HepG2 (cell line): ENCODE results near the gene TBC1D24. TPM values are rescaled to one million over a fixed set of nuclear protein-coding genes. Genes with fewer than 3 reads are reported as not detected.
A peak's percentile ranks its signal among the peaks of the same experiment; 100 is the strongest.

ENCODE experiments used
- ATF7-NPFF ChIP-seq: sonication (generic); formaldehyde crosslinking; IDR thresholded peaks from 2 replicates; pipeline ENCODE4 v1.8.1; 2023; ENCODE audit warnings: mild to moderate bottlenecking, low read depth, missing genetic modification reagents, moderate library complexity
- CREBL2 ChIP-seq: sonication (generic); formaldehyde crosslinking; IDR thresholded peaks from 2 replicates; pipeline ENCODE4 v1.8.1; 2023; ENCODE audit warnings: missing genetic modification reagents, mild to moderate bottlenecking, borderline replicate concordance
- DNMT1 ChIP-seq: sonication (generic); formaldehyde crosslinking; IDR thresholded peaks from 2 replicates; pipeline ENCODE4 v1.5.1; 2020; ENCODE audit warnings: mild to moderate bottlenecking, missing genetic modification reagents
- EED ChIP-seq: sonication (generic); formaldehyde crosslinking; IDR thresholded peaks from 2 replicates; pipeline ENCODE4 v1.5.0; 2020; ENCODE audit warnings: mild to moderate bottlenecking, missing genetic modification reagents
- MLLT10 ChIP-seq: sonication (generic); formaldehyde crosslinking; IDR thresholded peaks from 2 replicates; pipeline ENCODE4 v1.4.0; 2020; ENCODE audit warnings: missing genetic modification reagents
- SRY ChIP-seq: sonication (generic); formaldehyde crosslinking; IDR thresholded peaks from 2 replicates; pipeline ENCODE4 v1.8.0; 2022; ENCODE audit warnings: mild to moderate bottlenecking, missing genetic modification reagents
- TEAD2 ChIP-seq: sonication (generic); formaldehyde crosslinking; IDR thresholded peaks from 2 replicates; pipeline ENCODE4 v1.9.0; 2021; ENCODE audit warnings: missing genetic modification reagents
- ZBTB40 ChIP-seq, 2 experiments: fragments of 450-650 bp in 1 of 2; sonication (generic) in 1 of 2; formaldehyde crosslinking in 1 of 2; IDR thresholded peaks; 2 replicates each; pipeline versions ENCODE4 v1.6.1 to v1.8.0; 2016 to 2022; ENCODE audit warnings: antibody characterized with exemption in 1 of 2, mild to moderate bottlenecking in 1 of 2, missing genetic modification reagents in 1 of 2
- ZKSCAN1 ChIP-seq: fragments of 150-350 bp; IDR thresholded peaks from 2 replicates; pipeline ENCODE4 v1.6.1; 2014; ENCODE audit warnings: low read length
- ZNF12 ChIP-seq: sonication (generic); formaldehyde crosslinking; IDR thresholded peaks from 2 replicates; pipeline ENCODE4 v1.5.0; 2020; ENCODE audit warnings: missing genetic modification reagents
- ZNF605 ChIP-seq: sonication (generic); formaldehyde crosslinking; IDR thresholded peaks from 2 replicates; pipeline ENCODE4 v1.8.0; 2022; ENCODE audit warnings: mild to moderate bottlenecking, missing genetic modification reagents
- ZNF720 ChIP-seq: sonication (generic); formaldehyde crosslinking; IDR thresholded peaks from 2 replicates; pipeline ENCODE4 v1.4.0; 2020; ENCODE audit warnings: missing genetic modification reagents
- ZNF800 ChIP-seq: sonication (generic); formaldehyde crosslinking; IDR thresholded peaks from 2 replicates; pipeline ENCODE4 v1.4.0; 2020; ENCODE audit warnings: missing genetic modification reagents
- ZSCAN31 ChIP-seq: sonication (generic); formaldehyde crosslinking; IDR thresholded peaks from 2 replicates; pipeline ENCODE4 v1.5.0; 2020; ENCODE audit warnings: low read depth, mild to moderate bottlenecking, missing genetic modification reagents
- polyA plus RNA-seq, 8 experiments: library from polyadenylated mRNA; depleted of rRNA in 3 of 8; stranded (reverse) in 7 of 8; unstranded in 1 of 8; fragments of >200 nt; fragmentation: Illumina TruSeq in 4 of 8; extraction: Trizol in 4 of 8; gene quantifications; 2 replicates each; pipeline versions ENCODE4 v1.2.1 to v1.2.3, GENCODE V29; 2011 to 2016; ENCODE audit warnings: low read depth in 4 of 8, missing spikeins in 1 of 8, mixed read lengths in 1 of 8; ENCODE audit not compliant: insufficient read depth in 1 of 8
- total RNA-seq, 5 experiments: library from RNA; depleted of rRNA; stranded (reverse); fragments of >200 nt; fragmentation: Illumina TruSeq; extraction: Trizol; gene quantifications; 2 replicates each; pipeline ENCODE4 v1.2.3, GENCODE V29; 2016; ENCODE audit warnings: low read depth in 1 of 5
- TF ChIP-seq, protein P1 (sequence below): sonication (generic); formaldehyde crosslinking; IDR thresholded peaks from 2 replicates; pipeline ENCODE4 v1.4.0; 2020; ENCODE audit warnings: missing genetic modification reagents, borderline replicate concordance

Gene TBC1D24
- total and polyA plus RNA-seq, 2 of the 13 experiments (the other 11 are each of a cell fraction or from before 2014, with no cell fraction given) = 7.7 to 13.7 TPM

DNA sequence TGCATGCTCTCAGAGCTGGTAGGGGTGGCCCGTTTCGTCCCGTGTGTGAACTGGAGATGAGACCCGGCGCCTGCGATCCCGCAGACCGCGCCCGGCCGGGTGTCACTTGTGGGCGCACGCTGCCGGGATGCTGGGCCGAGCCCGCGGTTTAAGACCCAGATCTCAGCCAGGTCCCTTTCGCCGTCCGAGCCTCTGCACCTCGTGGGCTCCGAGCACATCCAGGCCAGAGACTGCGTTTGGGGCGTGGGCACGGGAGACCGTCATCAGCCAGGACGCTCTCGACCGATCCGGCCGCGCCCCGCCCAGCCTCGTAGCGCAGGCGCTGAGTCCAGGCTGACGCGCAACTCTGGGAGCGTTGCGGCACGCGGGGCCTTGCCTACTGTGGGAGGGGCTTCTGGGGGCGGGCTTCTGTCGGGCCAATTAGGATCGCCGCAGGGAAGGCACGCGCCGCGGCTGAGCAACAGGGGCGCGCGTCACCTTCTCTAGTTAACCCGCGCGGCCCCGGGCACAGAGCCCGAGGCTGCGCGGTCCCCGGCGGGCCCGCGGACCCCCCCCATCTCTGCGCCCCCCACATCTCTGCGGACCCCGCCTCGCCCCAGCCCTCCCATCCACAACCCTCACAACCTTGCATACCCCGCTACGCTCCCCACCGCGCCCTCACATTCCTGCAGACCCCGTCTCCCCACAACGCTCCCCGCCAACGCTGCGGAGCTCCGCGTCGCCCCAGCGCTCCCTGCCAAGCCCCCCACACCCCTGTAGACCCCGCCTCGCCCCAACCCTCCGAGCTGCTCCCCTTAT, 57.0 kb downstream of the TBC1D24 start (continued):
- TF ChIP-seq ZBTB40 (IDR thresholded peaks at IDR 0.05) (no peak), ZBTB40 (CRISPR knock-in tag; IDR thresholded peaks at IDR 0.05) (no peak), ZNF12 (CRISPR knock-in tag) (no peak), CREBL2 (CRISPR knock-in tag) (peak; percentile 80; the same call in 1 of the 2 replicates), DNMT1 (CRISPR knock-in tag) (peak; percentile 77; the same call in 1 of the 2 replicates), ZNF800 (CRISPR knock-in tag) (0 out of 2 replicates have a peak, but pooled peaks have one; percentile 41), SRY (CRISPR knock-in tag) (no peak; the same call in 1 of the 2 replicates), ZNF605 (0 out of 2 replicates have a peak, but pooled peaks have one; percentile 16), EED (CRISPR knock-in tag) (peak; percentile 35; the same call in 1 of the 2 replicates), ATF7-NPFF (peak; percentile 95), ZKSCAN1 (no peak), ZSCAN31 (peak; percentile 79), ZNF720 (CRISPR knock-in tag) (no peak), MLLT10 (CRISPR knock-in tag) (no peak), TEAD2 (CRISPR knock-in tag) (no peak)
- TF ChIP-seq, protein P1, sequence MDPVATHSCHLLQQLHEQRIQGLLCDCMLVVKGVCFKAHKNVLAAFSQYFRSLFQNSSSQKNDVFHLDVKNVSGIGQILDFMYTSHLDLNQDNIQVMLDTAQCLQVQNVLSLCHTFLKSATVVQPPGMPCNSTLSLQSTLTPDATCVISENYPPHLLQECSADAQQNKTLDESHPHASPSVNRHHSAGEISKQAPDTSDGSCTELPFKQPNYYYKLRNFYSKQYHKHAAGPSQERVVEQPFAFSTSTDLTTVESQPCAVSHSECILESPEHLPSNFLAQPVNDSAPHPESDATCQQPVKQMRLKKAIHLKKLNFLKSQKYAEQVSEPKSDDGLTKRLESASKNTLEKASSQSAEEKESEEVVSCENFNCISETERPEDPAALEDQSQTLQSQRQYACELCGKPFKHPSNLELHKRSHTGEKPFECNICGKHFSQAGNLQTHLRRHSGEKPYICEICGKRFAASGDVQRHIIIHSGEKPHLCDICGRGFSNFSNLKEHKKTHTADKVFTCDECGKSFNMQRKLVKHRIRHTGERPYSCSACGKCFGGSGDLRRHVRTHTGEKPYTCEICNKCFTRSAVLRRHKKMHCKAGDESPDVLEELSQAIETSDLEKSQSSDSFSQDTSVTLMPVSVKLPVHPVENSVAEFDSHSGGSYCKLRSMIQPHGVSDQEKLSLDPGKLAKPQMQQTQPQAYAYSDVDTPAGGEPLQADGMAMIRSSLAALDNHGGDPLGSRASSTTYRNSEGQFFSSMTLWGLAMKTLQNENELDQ (CRISPR knock-in tag) = no peak
